B cell (primary cell): Measurements from ENCODE around the gene TACR2. TPM values are rescaled to one million over a fixed set of nuclear protein-coding genes. Genes with fewer than 3 reads are reported as not detected.

Experiments used
- ATAC-seq: fragments of 200-7000 bp; cut with Tn5 transposase; one replicate; pipeline ENCODE4 v1.10.0; 2021; ENCODE audit warnings: low read depth, mild to moderate bottlenecking, moderate number of reproducible peaks, moderate library complexity
- CTCF ChIA-PET: fragments of 350-600 bp; sonication (Branson Sonifier 250); formaldehyde crosslinking; loops from one replicate; lab custom pipeline; 2021; ENCODE audit warnings: antibody characterized with exemption, inconsistent platforms; lab: Charles Lee
- POLR2A ChIA-PET: fragments of 350-600 bp; sonication (Branson Sonifier 250); formaldehyde crosslinking; loops from one replicate; lab custom pipeline; 2021; ENCODE audit warnings: antibody characterized with exemption; lab: Charles Lee
- DNase-seq: peaks from one replicate; pipeline ENCODE4 v3.0.0; 2013
- H2AFZ ChIP-seq: 2 replicates; pipeline ENCODE4 v1.6.1; 2012; ENCODE audit warnings: mild to moderate bottlenecking, low read depth, low read length; ENCODE audit not compliant: insufficient read depth, poor library complexity, severe bottlenecking
- H3K27ac ChIP-seq, 2 donors: 1 replicate in 1 of 2; 2 replicates in 1 of 2; pipeline ENCODE4 v1.5.1; 2012 to 2013; ENCODE audit warnings: low read length in 2 of 2, mild to moderate bottlenecking in 2 of 2, moderate library complexity in 1 of 2
- H3K27me3 ChIP-seq, 4 experiments: fragments of 200-600 bp in 1 of 4; sonication (generic) in 1 of 4; replicated peaks in 1 of 4; 1 replicate in 2 of 4; 2 replicates in 2 of 4; pipeline versions ENCODE4 v1.6.1 to v1.7.0; 2013 to 2016; ENCODE audit warnings: low read length in 3 of 4, mild to moderate bottlenecking in 2 of 4, mixed read lengths in 1 of 4, moderate library complexity in 1 of 4; ENCODE audit not compliant: insufficient read depth in 4 of 4, control insufficient read depth in 3 of 4; ENCODE audit errors: control extremely low read depth in 1 of 4
- H3K36me3 ChIP-seq, 2 experiments: replicated peaks in 1 of 2; 1 replicate in 1 of 2; 2 replicates in 1 of 2; pipeline versions ENCODE4 v1.6.1 to v1.7.1; 2013; ENCODE audit warnings: low read length in 1 of 2; ENCODE audit not compliant: insufficient read depth in 2 of 2, control insufficient read depth in 1 of 2; ENCODE audit errors: control extremely low read depth in 1 of 2, extremely low read depth in 1 of 2
- H3K4me1 ChIP-seq, 2 donors: fragments of 200-600 bp in 1 of 2; sonication (generic) in 1 of 2; 1 replicate in 1 of 2; 2 replicates in 1 of 2; pipeline versions ENCODE4 v1.5.1 to v1.6.1; 2013 to 2017; ENCODE audit warnings: low read length in 2 of 2; ENCODE audit not compliant: control insufficient read depth in 2 of 2, insufficient read depth in 2 of 2
- H3K4me2 ChIP-seq: replicated peaks from 2 replicates; pipeline ENCODE3; 2012; ENCODE audit warnings: mild to moderate bottlenecking, low read depth, low read length; ENCODE audit not compliant: poor library complexity, severe bottlenecking
- H3K4me3 ChIP-seq, 5 experiments: fragments of 200-600 bp in 1 of 5; sonication (generic) in 1 of 5; 1 replicate in 3 of 5; 2 replicates in 2 of 5; pipeline versions ENCODE4 v1.5.1 to v1.7.0; 2011 to 2016; ENCODE audit warnings: low read length in 4 of 5, mild to moderate bottlenecking in 4 of 5, low read depth in 2 of 5, control low read depth in 1 of 5, moderate library complexity in 1 of 5; ENCODE audit not compliant: insufficient read depth in 1 of 5; ENCODE audit errors: control extremely low read depth in 1 of 5, extremely low read depth in 1 of 5
- H3K79me2 ChIP-seq: fragments of 200-600 bp; sonication (generic); one replicate; pipeline ENCODE4 v1.6.0; 2016; ENCODE audit warnings: low read length; ENCODE audit not compliant: control insufficient read depth, insufficient read depth
- H3K9ac ChIP-seq: fragments of 200-600 bp; sonication (generic); 2 replicates; pipeline ENCODE4 v1.6.1; 2017; ENCODE audit warnings: mild to moderate bottlenecking, low read length, moderate library complexity
- H3K9me3 ChIP-seq, 3 donors: one replicate each; pipeline versions ENCODE4 v1.6.1 to v1.7.1; 2013; ENCODE audit warnings: low read length in 2 of 3; ENCODE audit not compliant: control insufficient read depth in 2 of 3, insufficient read depth in 1 of 3; ENCODE audit errors: control extremely low read depth in 1 of 3
- H4K20me1 ChIP-seq: 2 replicates; pipeline ENCODE4 v1.6.0; 2012; ENCODE audit warnings: mild to moderate bottlenecking, low read length; ENCODE audit not compliant: insufficient read depth, control insufficient read depth, poor library complexity, severe bottlenecking
- H3K27ac Mint-ChIP-seq: one replicate; pipeline ENCODE4 v1.8.0; 2021; ENCODE audit warnings: mixed read lengths
- H3K27me3 Mint-ChIP-seq: one replicate; pipeline ENCODE4 v1.8.0; 2021; ENCODE audit warnings: mixed read lengths
- H3K4me1 Mint-ChIP-seq: one replicate; pipeline ENCODE4 v1.8.0; 2021; ENCODE audit warnings: mixed read lengths
- H3K4me3 Mint-ChIP-seq: one replicate; pipeline ENCODE4 v1.8.0; 2021; ENCODE audit warnings: mixed read lengths
- H3K9me3 Mint-ChIP-seq: one replicate; pipeline ENCODE4 v1.8.0; 2022; ENCODE audit warnings: mixed read lengths; ENCODE audit not compliant: insufficient read depth
- EZH2 ChIP-seq: IDR thresholded peaks from 2 replicates; pipeline ENCODE4 v1.6.1; 2012; ENCODE audit warnings: borderline replicate concordance, low read depth, mild to moderate bottlenecking, moderate library complexity, low read length; ENCODE audit not compliant: insufficient read depth, poor library complexity, severe bottlenecking
- WGBS: methylation state at CpG from one replicate; pipeline ENCODE4 v1.1.5; 2013; ENCODE audit warnings: missing lambda C conversion rate; ENCODE audit not compliant: insufficient coverage; 5-methylcytosine and 5-hydroxymethylcytosine counted together
- intact Hi-C: fragments of 100-400 bp; cut with micrococcal nuclease; formaldehyde crosslinking; loops from one replicate; pipeline ENCODE4 v1.10.0; 2022
- polyA plus RNA-seq: library from polyadenylated mRNA; depleted of rRNA; stranded (reverse); fragments of >200 nt; gene quantifications from 2 replicates; pipeline ENCODE4 v1.2.3, GENCODE V29; 2012
- total RNA-seq, 2 donors: library from RNA; stranded (reverse); fragments of 120-200 nt in 1 of 2; gene quantifications; 1 replicate in 1 of 2; 2 replicates in 1 of 2; pipeline versions ENCODE4 v1.2.3 to v1.2.4, GENCODE V29; 2013 to 2022
- TF ChIP-seq, protein P1 (sequence below): fragments of 200-600 bp; IDR thresholded peaks from one replicate; pipeline ENCODE4 v1.8.0; 2022; ENCODE audit warnings: antibody characterized with exemption, mild to moderate bottlenecking

The TACR2 gene
- total and polyA plus RNA-seq, 2 donors (not counting 1 experiment from before 2014, with no cell fraction given), result 0.18 TPM; not detected in 1

DNA sequence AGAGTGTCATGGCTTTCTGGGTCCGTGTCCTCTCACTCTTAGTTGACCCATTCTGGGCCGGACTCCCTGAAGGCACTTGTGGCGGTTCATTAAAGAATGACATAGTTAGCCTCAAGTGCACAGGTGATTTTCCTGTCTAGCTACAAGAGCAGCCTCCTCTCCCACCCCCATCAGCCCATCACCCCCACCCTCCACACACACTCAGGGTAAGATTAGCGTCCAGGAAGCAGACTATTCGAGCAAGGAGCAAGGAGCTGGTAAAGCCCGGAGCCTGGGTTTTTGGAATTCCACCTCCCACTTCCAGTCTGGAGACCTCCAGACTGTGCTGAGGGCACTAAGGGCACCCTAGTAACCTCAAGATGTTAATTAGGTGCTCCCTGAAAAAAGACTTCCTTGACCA lies 39.5 kb downstream of the TACR2 start:
- Mint-ChIP-seq H3K9me3 (no peaks in the 10 kb centered on the region), H3K27me3 (no peaks in the 10 kb centered on the region), H3K27ac (no peak overlapping the region), H3K4me3 (no peak overlapping the region), H3K4me1 (peaks cover 14% of the 10 kb centered on the region)
- Histone ChIP-seq H2AFZ (no peak overlapping the region), H3K27me3 (no peaks in the 10 kb centered on the region), H3K9me3 (no peaks in the 10 kb centered on the region), H4K20me1 (no peaks in the 10 kb centered on the region), H3K79me2 (no peaks in the 10 kb centered on the region), H3K9ac (no peak overlapping the region), H3K4me2 (no peak overlapping the region), H3K4me3 (no peak overlapping the region), H3K27ac (no peak overlapping the region), H3K36me3 (peaks cover 8 to 46% of the 10 kb centered on the region in 2 experiments), H3K4me1 (no peaks in the 10 kb centered on the region)
- WGBS, result 100% methylated on average over 6 of the region's 6 CpGs
- DNase-seq (no peak), ATAC-seq (no peak)
- ChIA-PET POLR2A (no interaction called here), CTCF (interaction anchor here (2.1 kb wide), 1 partner anchor 142 kb away, joined by 5 read pairs; no protein-coding TSS in a partner anchor)
- intact Hi-C loops, result no loop called here
- TF ChIP-seq, protein P1, sequence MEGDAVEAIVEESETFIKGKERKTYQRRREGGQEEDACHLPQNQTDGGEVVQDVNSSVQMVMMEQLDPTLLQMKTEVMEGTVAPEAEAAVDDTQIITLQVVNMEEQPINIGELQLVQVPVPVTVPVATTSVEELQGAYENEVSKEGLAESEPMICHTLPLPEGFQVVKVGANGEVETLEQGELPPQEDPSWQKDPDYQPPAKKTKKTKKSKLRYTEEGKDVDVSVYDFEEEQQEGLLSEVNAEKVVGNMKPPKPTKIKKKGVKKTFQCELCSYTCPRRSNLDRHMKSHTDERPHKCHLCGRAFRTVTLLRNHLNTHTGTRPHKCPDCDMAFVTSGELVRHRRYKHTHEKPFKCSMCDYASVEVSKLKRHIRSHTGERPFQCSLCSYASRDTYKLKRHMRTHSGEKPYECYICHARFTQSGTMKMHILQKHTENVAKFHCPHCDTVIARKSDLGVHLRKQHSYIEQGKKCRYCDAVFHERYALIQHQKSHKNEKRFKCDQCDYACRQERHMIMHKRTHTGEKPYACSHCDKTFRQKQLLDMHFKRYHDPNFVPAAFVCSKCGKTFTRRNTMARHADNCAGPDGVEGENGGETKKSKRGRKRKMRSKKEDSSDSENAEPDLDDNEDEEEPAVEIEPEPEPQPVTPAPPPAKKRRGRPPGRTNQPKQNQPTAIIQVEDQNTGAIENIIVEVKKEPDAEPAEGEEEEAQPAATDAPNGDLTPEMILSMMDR, result no peak
- TF ChIP-seq EZH2, result no peak

DNA sequence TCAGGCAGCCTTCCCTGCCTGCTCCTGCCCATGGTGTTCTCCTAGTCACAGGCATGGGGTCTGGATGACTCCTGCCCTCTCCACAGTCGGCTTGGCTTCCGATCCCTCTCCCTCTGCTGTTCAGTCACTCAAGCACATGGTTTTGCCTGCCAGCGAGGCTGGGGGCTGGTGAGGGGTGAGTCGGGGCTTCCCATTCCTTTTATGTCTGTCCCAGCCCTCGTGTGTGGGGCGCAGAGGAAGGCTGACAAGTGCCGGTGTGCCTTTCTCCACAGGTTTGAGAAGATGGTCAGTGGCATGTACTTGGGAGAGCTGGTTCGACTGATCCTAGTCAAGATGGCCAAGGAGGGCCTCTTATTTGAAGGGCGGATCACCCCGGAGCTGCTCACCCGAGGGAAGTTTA lies 40.1 kb downstream of the TACR2 start:
- ChIA-PET CTCF (interaction anchor here (2.1 kb wide), 1 partner anchor 142 kb away, joined by 5 read pairs; no protein-coding TSS in a partner anchor), POLR2A (no interaction called here)
- Mint-ChIP-seq H3K27me3 (no peaks in the 10 kb centered on the region), H3K4me3 (no peak overlapping the region), H3K4me1 (peaks cover 14% of the 10 kb centered on the region), H3K27ac (no peak overlapping the region), H3K9me3 (no peaks in the 10 kb centered on the region)
- H4K20me1 ChIP-seq, result no peaks in the 10 kb centered on the region
- peaks cover 8 to 47% of the 10 kb centered on the region in 2 experiments for H3K36me3 ChIP-seq
- TF ChIP-seq EZH2, result no peak
- TF ChIP-seq, protein P1, result no peak
- intact Hi-C loops, result no loop called here
- H3K9ac ChIP-seq, result no peak overlapping the region
- no peak for ATAC-seq
- no peak overlapping the region for H3K4me2 ChIP-seq
- no peaks in the 10 kb centered on the region for H3K9me3 ChIP-seq
- no peak overlapping the region for H2AFZ ChIP-seq
- H3K79me2 ChIP-seq, result no peaks in the 10 kb centered on the region
- no peaks in the 10 kb centered on the region for H3K27me3 ChIP-seq
- no peak overlapping the region for H3K27ac ChIP-seq
- H3K4me3 ChIP-seq, result no peak overlapping the region
- WGBS, result 98% methylated on average over 10 of the region's 11 CpGs
- no peak for DNase-seq
- H3K4me1 ChIP-seq, result no peaks in the 10 kb centered on the region
